OCI-LY1 (cell line): ENCODE measurements around the gene SYNPO2.

Experiments
- CTCF ChIP-seq: fragments of 200-600 bp; sonication (generic), shearing (Covaris generic); IDR thresholded peaks from 2 replicates; pipeline ENCODE4 v1.5.1; 2017; ENCODE audit warnings: mild to moderate bottlenecking, antibody characterized with exemption, low read length, moderate library complexity, mixed read lengths
- EZH2 ChIP-seq: fragments of 200-600 bp; sonication (generic), shearing (Covaris generic); IDR thresholded peaks from 2 replicates; pipeline ENCODE4 v1.8.0; 2017; ENCODE audit warnings: borderline replicate concordance, mixed run types, mild to moderate bottlenecking, antibody characterized with exemption, low read length, moderate library complexity, mixed read lengths

GRCh38 chr4:119035951-119036737 is 147.5 kb downstream of the SYNPO2 start:
- no peak for TF ChIP-seq CTCF
- TF ChIP-seq EZH2: no peak
